Activated CD8-positive, alpha-beta memory T cell treated with anti-CD3 and anti-CD28 coated beads, Interleukin-2, amount 50 U/mL, for 4 hours (primary cell): ENCODE results near the gene EFCAB10.

Source experiments
- DNase-seq: peaks from one replicate; pipeline ENCODE4 v3.0.0-alpha.2; 2020

The EFCAB10 gene

GRCh38 chr7:105596866-105597265, 15.6 kb upstream of the EFCAB10 start:
- DNase-seq, result no peak

- DNase-seq, result no peak
These were observed 12.7 kb upstream of the EFCAB10 start for GRCh38 chr7:105594034-105594433.

- no peak for DNase-seq
These were observed 10.2 kb upstream of the EFCAB10 start for GRCh38 chr7:105591522-105591921.

- DNase-seq, result no peak
These were observed 9.5 kb upstream of the EFCAB10 start for GRCh38 chr7:105590793-105591192.

GRCh38 chr7:105589356-105590077, 8.2 kb upstream of the EFCAB10 start:
- peak; percentile 40 for DNase-seq

- no peak for DNase-seq
These were observed 6.8 kb upstream of the EFCAB10 start for GRCh38 chr7:105587909-105588635.

- no peak for DNase-seq
These were observed 4.7 kb upstream of the EFCAB10 start for GRCh38 chr7:105585850-105586500.

GRCh38 chr7:105584165-105584564, 2.9 kb upstream of the EFCAB10 start:
- DNase-seq, result no peak

GRCh38 chr7:105583061-105583460, 1.8 kb upstream of the EFCAB10 start:
- DNase-seq, result no peak

GRCh38 chr7:105580022-105580740, 1.1 kb downstream of the EFCAB10 start:
- DNase-seq, result no peak

GRCh38 chr7:105578496-105578895, 2.8 kb downstream of the EFCAB10 start:
- DNase-seq, result no peak

- no peak for DNase-seq
These were observed 4.0 kb downstream of the EFCAB10 start for GRCh38 chr7:105577251-105577650.

GRCh38 chr7:105571891-105572290, 9.4 kb downstream of the EFCAB10 start:
- no peak for DNase-seq

- DNase-seq, result no peak
These were observed 13.5 kb downstream of the EFCAB10 start for GRCh38 chr7:105567821-105568220.

- DNase-seq, result no peak
These were observed 14.3 kb downstream of the EFCAB10 start for GRCh38 chr7:105567024-105567423.

GRCh38 chr7:105565190-105565589, 16.1 kb downstream of the EFCAB10 start:
- DNase-seq, result no peak

- DNase-seq, result no peak
These were observed 21.4 kb downstream of the EFCAB10 start for GRCh38 chr7:105559926-105560325.

- no peak for DNase-seq
These were observed 43.0 kb downstream of the EFCAB10 start for GRCh38 chr7:105538339-105538738.

GRCh38 chr7:105532709-105533460, 48.4 kb downstream of the EFCAB10 start:
- no peak for DNase-seq

GRCh38 chr7:105531792-105532671, 49.3 kb downstream of the EFCAB10 start, which contains the start of gene RINT1:
RINT1 (plus strand) TSS chr7:105532201; CDS start chr7:105532316, 115 bp downstream.
- peak; percentile 89 for DNase-seq

GRCh38 chr7:105530546-105530945, 50.7 kb downstream of the EFCAB10 start:
- no peak for DNase-seq
